K562 (cell line): ENCODE results near the gene GLP2R. TPM values are rescaled to one million over a fixed set of nuclear protein-coding genes. Genes with fewer than 3 reads are reported as not detected.

ENCODE experiments used
- ATAC-seq: fragments of 200-7000 bp; cut with Tn5 transposase; 3 replicates; pipeline ENCODE4 v1.9.1; 2020; ENCODE audit warnings: moderate library complexity
- BruUV-seq: library from RNA; stranded (reverse); fragments of 400-500 nt; replicated peaks from 2 replicates; lab custom pipeline; 2021; lab: Mats Ljungman, UMichigan
- CTCF ChIA-PET: fragments of 300-600 bp; formaldehyde crosslinking; extraction: SDS; loops from one replicate; lab custom pipeline; 2021; ENCODE audit warnings: low intra/inter-chr PET ratio; lab: Yijun Ruan, JAX
- POLR2A ChIA-PET: fragments of 300-600, 350-650 bp; sonication (Branson Sonifier 250); formaldehyde crosslinking; extraction: SDS; loops from one replicate; lab custom pipeline; 2021; ENCODE audit warnings: antibody characterized with exemption, inconsistent platforms; lab: Yijun Ruan, JAX
- DNase-seq, 4 experiments: peaks; one replicate each; pipeline versions ENCODE4 v3.0.0 to v3.0.0-alpha.2; 2011 to 2018; ENCODE audit warnings: low spot score in 3 of 4, mixed read lengths in 3 of 4; ENCODE audit errors: extremely low read depth in 1 of 4
- FAIRE-seq: peaks from 2 replicates; lab custom pipeline; 2011; peaks lifted over from hg19 to GRCh38; lab: Jason Lieb, UNC
- H2AFZ ChIP-seq: 2 replicates; pipeline ENCODE4 v1.6.0; 2011; ENCODE audit warnings: low read depth, low read length, control low read depth, inconsistent platforms
- H3K27ac ChIP-seq: fragments of 200-600 bp; 3 replicates; pipeline ENCODE4 v1.8.0; 2011; ENCODE audit warnings: low read depth, mild to moderate bottlenecking, control low read depth, inconsistent platforms, low read length, moderate library complexity, mixed read lengths; ENCODE audit errors: extremely low read depth
- H3K27me3 ChIP-seq, 2 experiments: fragments of 300-600 bp in 1 of 2; 2 replicates in 1 of 2; 3 replicates in 1 of 2; pipeline versions ENCODE4 v1.6.0 to v1.8.0; 2011; ENCODE audit warnings: inconsistent platforms in 2 of 2, low read length in 2 of 2, mild to moderate bottlenecking in 1 of 2, mixed read lengths in 1 of 2, moderate library complexity in 1 of 2; ENCODE audit not compliant: control insufficient read depth in 2 of 2, insufficient read depth in 2 of 2
- H3K36me3 ChIP-seq: fragments of 300-600 bp; 3 replicates; pipeline ENCODE4 v1.8.0; 2011; ENCODE audit warnings: mild to moderate bottlenecking, low read length, inconsistent platforms; ENCODE audit not compliant: control insufficient read depth, insufficient read depth
- H3K4me1 ChIP-seq, 2 experiments: fragments of 200-600 bp in 1 of 2; replicated peaks in 1 of 2; 2 replicates in 1 of 2; 3 replicates in 1 of 2; pipeline versions ENCODE4 v1.5.1 to v1.8.0; 2011; ENCODE audit warnings: inconsistent platforms in 2 of 2, low read length in 2 of 2, mild to moderate bottlenecking in 1 of 2, mixed read lengths in 1 of 2, moderate library complexity in 1 of 2; ENCODE audit not compliant: control insufficient read depth in 2 of 2, insufficient read depth in 2 of 2
- H3K4me2 ChIP-seq: 2 replicates; pipeline ENCODE4 v1.6.1; 2011; ENCODE audit warnings: low read length, control low read depth, inconsistent platforms, mixed read lengths; ENCODE audit not compliant: insufficient read depth
- H3K4me3 ChIP-seq: fragments of 200-600 bp; sonication (generic), shearing (Covaris generic); 2 replicates; pipeline ENCODE4 v1.5.1; 2016; ENCODE audit warnings: control low read depth, inconsistent platforms
- H3K79me2 ChIP-seq: fragments of 200-600 bp; 3 replicates; pipeline ENCODE4 v1.8.0; 2011; ENCODE audit warnings: low read length, inconsistent platforms; ENCODE audit not compliant: control insufficient read depth, insufficient read depth
- H3K9ac ChIP-seq, 2 experiments: 2 replicates each; pipeline versions ENCODE4 v1.6.0 to v1.6.1; 2011; ENCODE audit warnings: low read depth in 2 of 2, low read length in 2 of 2, control low read depth in 1 of 2, inconsistent platforms in 1 of 2, mild to moderate bottlenecking in 1 of 2, mixed read lengths in 1 of 2; ENCODE audit not compliant: insufficient read depth in 1 of 2
- H3K9me1 ChIP-seq: one replicate; pipeline ENCODE4 v1.6.0; 2011; ENCODE audit warnings: inconsistent platforms, mild to moderate bottlenecking, low read length, moderate library complexity; ENCODE audit not compliant: control insufficient read depth, insufficient read depth
- H3K9me3 ChIP-seq: replicated peaks from 2 replicates; pipeline ENCODE4 v1.5.1; 2011; ENCODE audit warnings: low read depth, low read length, inconsistent platforms; ENCODE audit not compliant: control insufficient read depth, insufficient read depth
- H4K20me1 ChIP-seq: replicated peaks from 2 replicates; pipeline ENCODE4 v1.6.1; 2011; ENCODE audit warnings: low read length, inconsistent platforms, mixed read lengths; ENCODE audit not compliant: control insufficient read depth, insufficient read depth
- CHD1 ChIP-seq: fragments of 200-600 bp; sonication (generic); IDR thresholded peaks from one replicate; pipeline ENCODE4 v1.6.1; 2012; ENCODE audit warnings: mild to moderate bottlenecking, moderate library complexity, low read length, inconsistent platforms
- NCOA1 ChIP-seq: fragments of 450-650 bp; IDR thresholded peaks from 2 replicates; pipeline ENCODE4 v1.6.1; 2016; ENCODE audit warnings: low read depth
- ZNF217 ChIP-seq: sonication (generic); formaldehyde crosslinking; IDR thresholded peaks from 2 replicates; pipeline ENCODE4 v1.8.0; 2022; ENCODE audit warnings: mild to moderate bottlenecking, missing genetic modification reagents
- WGBS: fragments of 100-300 bp; shearing (Covaris generic); methylation state at CpG from one replicate; pipeline ENCODE4 v1.1.6; 2016; ENCODE audit warnings: low coverage, mixed read lengths; ENCODE audit not compliant: insufficient coverage; ENCODE audit errors: missing lambda C conversion rate; 5-methylcytosine and 5-hydroxymethylcytosine counted together
- in situ Hi-C: fragments of 300-500 bp; cut with MboI; formaldehyde crosslinking; loops from 4 replicates; pipeline ENCODE4 v1.15.0; 2018; ENCODE audit warnings: inconsistent platforms, mixed read lengths
- intact Hi-C: fragments of 100-400 bp; cut with micrococcal nuclease; formaldehyde crosslinking; loops from 2 replicates; pipeline ENCODE4 v1.14.2; 2022
- polyA plus RNA-seq, 8 experiments: library from polyadenylated mRNA; depleted of rRNA in 4 of 8; stranded (reverse) in 5 of 8; unstranded in 3 of 8; fragments of >200 nt; fragmentation: Nextera tagmentation in 2 of 8; fragmentation: Illumina TruSeq in 1 of 8; extraction: Ambion mirVana in 2 of 8; extraction: Trizol in 1 of 8; gene quantifications; 2 replicates each; pipeline versions ENCODE4 v1.2.1 to v1.2.3, GENCODE V29; 2011 to 2014; ENCODE audit warnings: inconsistent platforms in 1 of 8, missing spikeins in 1 of 8
- total RNA-seq, 7 experiments: library from RNA; depleted of rRNA in 6 of 7; stranded (reverse); fragments of >200 nt in 6 of 7; fragmentation: Illumina TruSeq in 2 of 7; extraction: Trizol in 2 of 7; gene quantifications; 2 replicates each; pipeline versions ENCODE4 v1.2.1 to v1.2.3, GENCODE V29; 2011 to 2021; ENCODE audit warnings: low replicate concordance in 1 of 7
- TF ChIP-seq, protein P1 (sequence below), 2 experiments: fragments of 200-800 bp in 1 of 2; sonication (Bioruptor generic) in 1 of 2; sonication (generic) in 1 of 2; formaldehyde crosslinking in 1 of 2; IDR thresholded peaks in 1 of 2; conservative IDR thresholded peaks in 1 of 2; 2 replicates each; pipeline versions ENCODE4 v1.5.0 to v1.6.1; 2016 to 2020; ENCODE audit warnings: missing compliant biosample characterization in 1 of 2, missing genetic modification characterization in 1 of 2, missing genetic modification reagents in 1 of 2
- TF ChIP-seq, protein P2 (sequence below): fragments of 450-650 bp; IDR thresholded peaks from 2 replicates; pipeline ENCODE4 v1.6.1; 2016; ENCODE audit warnings: borderline replicate concordance

Gene GLP2R
- total and polyA plus RNA-seq, 9 of the 15 experiments (the other 6 are each of a cell fraction or from before 2014, with no cell fraction given) = not detected

DNA sequence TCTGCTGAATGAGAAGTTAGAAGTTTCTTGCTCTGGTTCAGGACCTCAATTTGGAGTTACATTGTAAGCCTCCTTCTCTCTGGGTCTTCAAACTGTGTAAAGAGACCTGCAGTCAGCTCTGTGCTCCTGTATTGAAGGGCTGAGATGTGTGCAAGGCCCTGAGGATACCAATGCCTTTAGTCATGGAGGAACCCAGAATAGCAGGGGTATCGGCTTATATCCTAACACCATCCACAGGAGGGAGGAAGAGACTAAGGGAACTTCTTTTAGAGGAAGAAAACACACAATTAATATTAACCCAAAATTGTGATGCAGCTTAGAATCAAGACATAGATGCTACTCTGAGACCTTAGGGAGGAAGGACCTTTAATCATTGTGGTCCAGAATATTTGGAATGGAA, 36.5 kb downstream of the GLP2R start:
- intact Hi-C loops = no loop called here

More for the DNA sequence above, 36.5 kb downstream of the GLP2R start:
- ATAC-seq (no peak), DNase-seq (no peak), FAIRE-seq (no peak)
- Histone ChIP-seq H3K4me2 (no peak overlapping the region), H4K20me1 (no peaks in the 10 kb centered on the region), H3K4me3 (no peak overlapping the region), H3K27me3 (no peaks in the 10 kb centered on the region), H3K9me3 (no peaks in the 10 kb centered on the region), H2AFZ (no peak overlapping the region), H3K36me3 (no peaks in the 10 kb centered on the region), H3K27ac (no peak overlapping the region), H3K79me2 (no peaks in the 10 kb centered on the region), H3K4me1 (no peaks in the 10 kb centered on the region), H3K9me1 (no peaks in the 10 kb centered on the region), H3K9ac (no peak overlapping the region)
- WGBS = no CpG with 5 or more reads among the region's 1 CpG
- in situ Hi-C loops = no loop called here
- TF ChIP-seq NCOA1 (no peak), CHD1 (no peak), ZNF217 (no peak)
- TF ChIP-seq, protein P1, sequence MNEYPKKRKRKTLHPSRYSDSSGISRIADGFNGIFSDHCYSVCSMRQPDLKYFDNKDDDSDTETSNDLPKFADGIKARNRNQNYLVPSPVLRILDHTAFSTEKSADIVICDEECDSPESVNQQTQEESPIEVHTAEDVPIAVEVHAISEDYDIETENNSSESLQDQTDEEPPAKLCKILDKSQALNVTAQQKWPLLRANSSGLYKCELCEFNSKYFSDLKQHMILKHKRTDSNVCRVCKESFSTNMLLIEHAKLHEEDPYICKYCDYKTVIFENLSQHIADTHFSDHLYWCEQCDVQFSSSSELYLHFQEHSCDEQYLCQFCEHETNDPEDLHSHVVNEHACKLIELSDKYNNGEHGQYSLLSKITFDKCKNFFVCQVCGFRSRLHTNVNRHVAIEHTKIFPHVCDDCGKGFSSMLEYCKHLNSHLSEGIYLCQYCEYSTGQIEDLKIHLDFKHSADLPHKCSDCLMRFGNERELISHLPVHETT (CRISPR knock-in tag; conservative IDR thresholded peaks at IDR 0.05 in 1 of 2, IDR thresholded peaks at IDR 0.05 in 1 of 2) = no peak
- TF ChIP-seq, protein P2, sequence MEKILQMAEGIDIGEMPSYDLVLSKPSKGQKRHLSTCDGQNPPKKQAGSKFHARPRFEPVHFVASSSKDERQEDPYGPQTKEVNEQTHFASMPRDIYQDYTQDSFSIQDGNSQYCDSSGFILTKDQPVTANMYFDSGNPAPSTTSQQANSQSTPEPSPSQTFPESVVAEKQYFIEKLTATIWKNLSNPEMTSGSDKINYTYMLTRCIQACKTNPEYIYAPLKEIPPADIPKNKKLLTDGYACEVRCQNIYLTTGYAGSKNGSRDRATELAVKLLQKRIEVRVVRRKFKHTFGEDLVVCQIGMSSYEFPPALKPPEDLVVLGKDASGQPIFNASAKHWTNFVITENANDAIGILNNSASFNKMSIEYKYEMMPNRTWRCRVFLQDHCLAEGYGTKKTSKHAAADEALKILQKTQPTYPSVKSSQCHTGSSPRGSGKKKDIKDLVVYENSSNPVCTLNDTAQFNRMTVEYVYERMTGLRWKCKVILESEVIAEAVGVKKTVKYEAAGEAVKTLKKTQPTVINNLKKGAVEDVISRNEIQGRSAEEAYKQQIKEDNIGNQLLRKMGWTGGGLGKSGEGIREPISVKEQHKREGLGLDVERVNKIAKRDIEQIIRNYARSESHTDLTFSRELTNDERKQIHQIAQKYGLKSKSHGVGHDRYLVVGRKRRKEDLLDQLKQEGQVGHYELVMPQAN = no peak
- CTCF ChIA-PET = no interaction called here
- BruUV-seq = no TSS peak
- POLR2A ChIA-PET = no interaction called here
